Fibroblast of lung (primary cell): ENCODE data around the gene RAP1A. TPM values are rescaled to one million over a fixed set of nuclear protein-coding genes. Genes with fewer than 3 reads are reported as not detected.

ENCODE experiments used
- DNase-seq, 2 donors: peaks; one replicate each; pipeline versions ENCODE4 v3.0.0 to v3.0.0-alpha.2; 2010; ENCODE audit warnings: low read depth in 2 of 2
- H2AFZ ChIP-seq: 2 replicates; pipeline ENCODE4 v1.5.1; 2012; ENCODE audit warnings: low read length, control low read depth, inconsistent platforms
- H3K27ac ChIP-seq: 2 replicates; pipeline ENCODE4 v1.5.1; 2011; ENCODE audit warnings: low read length, control low read depth; ENCODE audit not compliant: insufficient read depth
- H3K27me3 ChIP-seq: 2 replicates; pipeline ENCODE4 v1.5.1; 2011; ENCODE audit warnings: mild to moderate bottlenecking, low read length; ENCODE audit not compliant: control insufficient read depth, insufficient read depth
- H3K36me3 ChIP-seq: 2 replicates; pipeline ENCODE4 v1.5.1; 2011; ENCODE audit warnings: low read length; ENCODE audit not compliant: control insufficient read depth, insufficient read depth
- H3K4me1 ChIP-seq: 2 replicates; pipeline ENCODE4 v1.5.1; 2011; ENCODE audit warnings: low read length; ENCODE audit not compliant: control insufficient read depth, insufficient read depth; ENCODE audit errors: extremely low read depth
- H3K4me2 ChIP-seq: 2 replicates; pipeline ENCODE4 v1.5.1; 2011; ENCODE audit warnings: low read length, control low read depth; ENCODE audit not compliant: insufficient read depth; ENCODE audit errors: extremely low read depth
- H3K4me3 ChIP-seq, 4 experiments: fragments of 200-600 bp in 1 of 4; sonication (generic) in 1 of 4; replicated peaks in 1 of 4; 2 replicates each; pipeline ENCODE4 v1.5.1; 2011 to 2016; ENCODE audit warnings: low read length in 4 of 4, low read depth in 3 of 4, mild to moderate bottlenecking in 3 of 4, control low read depth in 2 of 4, inconsistent platforms in 1 of 4, mixed read lengths in 1 of 4; ENCODE audit not compliant: insufficient read depth in 1 of 4; ENCODE audit errors: control extremely low read depth in 1 of 4
- H3K79me2 ChIP-seq: 2 replicates; pipeline ENCODE4 v1.5.1; 2012; ENCODE audit warnings: mild to moderate bottlenecking, low read length, inconsistent platforms; ENCODE audit not compliant: control insufficient read depth, insufficient read depth
- H3K9ac ChIP-seq: 2 replicates; pipeline ENCODE4 v1.5.1; 2011; ENCODE audit warnings: mild to moderate bottlenecking, low read length, control low read depth; ENCODE audit not compliant: insufficient read depth
- H3K9me3 ChIP-seq: 2 replicates; pipeline ENCODE4 v1.5.1; 2012; ENCODE audit warnings: low read depth, low read length; ENCODE audit not compliant: control insufficient read depth, insufficient read depth
- H4K20me1 ChIP-seq: 2 replicates; pipeline ENCODE4 v1.5.1; 2011; ENCODE audit warnings: low read length; ENCODE audit not compliant: control insufficient read depth, insufficient read depth; ENCODE audit errors: extremely low read depth
- CTCF ChIP-seq, 2 donors: IDR thresholded peaks in 1 of 2; conservative IDR thresholded peaks in 1 of 2; 1 replicate in 1 of 2; 2 replicates in 1 of 2; pipeline ENCODE4 v1.5.1; 2011 to 2012; ENCODE audit warnings: low read length in 2 of 2, control low read depth in 1 of 2, inconsistent platforms in 1 of 2, low read depth in 1 of 2, mild to moderate bottlenecking in 1 of 2
- EZH2 ChIP-seq: IDR thresholded peaks from 2 replicates; pipeline ENCODE4 v1.5.1; 2012; ENCODE audit warnings: low read length, control low read depth, mild to moderate bottlenecking; ENCODE audit errors: missing control alignments
- polyA plus RNA-seq, 2 donors: library from polyadenylated mRNA; depleted of rRNA in 1 of 2; stranded (reverse) in 1 of 2; unstranded in 1 of 2; fragments of >200 nt; gene quantifications; 2 replicates each; pipeline ENCODE4 v1.2.1, GENCODE V29; 2011 to 2012; ENCODE audit warnings: missing spikeins in 1 of 2
- total RNA-seq: library from RNA; depleted of rRNA; stranded (reverse); fragments of >200 nt; gene quantifications from 2 replicates; pipeline ENCODE4 v1.2.1, GENCODE V29; 2014

The RAP1A gene
- total and polyA plus RNA-seq, 2 donors (not counting 1 experiment from before 2014, with no cell fraction given) = 13.5 to 99.5 TPM

DNA sequence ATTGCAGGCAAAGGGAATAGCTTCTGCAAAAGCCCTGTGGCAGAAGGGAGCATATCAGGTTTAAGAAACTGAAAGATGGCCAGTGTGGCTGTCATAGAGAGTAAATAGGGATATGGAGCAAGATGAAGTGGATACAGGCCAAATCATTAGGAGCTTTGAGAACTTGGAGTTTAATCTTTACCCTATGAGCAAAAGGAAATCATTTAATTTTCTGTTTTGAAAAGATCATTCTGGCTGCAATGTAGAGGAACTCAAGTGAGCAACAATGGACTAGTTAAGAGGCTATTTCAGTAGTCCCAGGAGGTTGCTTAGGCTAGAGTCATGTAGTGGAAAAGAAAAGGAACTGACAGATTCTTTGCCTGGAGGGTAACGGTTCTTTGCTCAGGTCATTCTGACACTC lies 47.2 kb downstream of the RAP1A start:
- H2AFZ ChIP-seq = no peak overlapping the region
- peaks cover 2% of the 10 kb centered on the region for H3K36me3 ChIP-seq
- H3K4me2 ChIP-seq = no peak overlapping the region
- no peak overlapping the region for H3K9ac ChIP-seq
- no peaks in the 10 kb centered on the region for H4K20me1 ChIP-seq
- TF ChIP-seq CTCF (conservative IDR thresholded peaks at IDR 0.05 in 1 of 2, IDR thresholded peaks at IDR 0.05 in 1 of 2; ENCODE audit: low read depth in 1 of 2, low read length in 2 of 2) = no peak
- no peak for TF ChIP-seq EZH2
- H3K79me2 ChIP-seq = peaks cover 16% of the 10 kb centered on the region
- H3K27me3 ChIP-seq = no peaks in the 10 kb centered on the region
- H3K4me1 ChIP-seq = no peaks in the 10 kb centered on the region
- DNase-seq = no peak
- H3K27ac ChIP-seq = no peak overlapping the region
- no peaks in the 10 kb centered on the region for H3K9me3 ChIP-seq
- H3K4me3 ChIP-seq = no peak overlapping the region

DNA sequence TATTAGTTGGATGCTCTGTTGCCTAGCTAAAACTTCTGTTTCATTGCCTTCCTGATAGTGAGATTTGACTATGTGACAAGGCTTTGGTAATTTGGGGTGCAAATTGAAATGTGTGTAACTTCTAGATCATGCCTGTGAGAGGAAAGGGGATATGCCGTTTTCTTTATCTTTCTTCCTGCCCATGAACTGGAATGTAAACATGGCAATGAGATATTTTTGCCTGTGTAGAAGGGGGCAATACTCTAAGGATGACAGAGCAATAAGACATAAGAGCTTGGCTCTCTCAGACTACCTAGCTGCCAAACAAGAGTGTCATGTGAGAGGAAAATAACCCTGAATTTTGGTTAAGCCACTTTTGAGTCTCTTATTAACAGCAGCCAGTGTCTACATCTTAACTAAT lies 49.7 kb downstream of the RAP1A start:
- DNase-seq = peak in 1 of 2 donors; percentile 25
- Histone ChIP-seq H3K4me1 (no peaks in the 10 kb centered on the region), H3K36me3 (peaks cover 2% of the 10 kb centered on the region), H3K4me3 (no peak overlapping the region), H3K9ac (no peak overlapping the region), H3K4me2 (no peak overlapping the region), H3K79me2 (peaks cover 23% of the 10 kb centered on the region), H3K27ac (no peak overlapping the region), H3K9me3 (no peaks in the 10 kb centered on the region), H4K20me1 (no peaks in the 10 kb centered on the region), H2AFZ (no peak overlapping the region), H3K27me3 (no peaks in the 10 kb centered on the region)
- TF ChIP-seq EZH2 (no peak), CTCF (conservative IDR thresholded peaks at IDR 0.05 in 1 of 2, IDR thresholded peaks at IDR 0.05 in 1 of 2; ENCODE audit: low read depth in 1 of 2, low read length in 2 of 2) (no peak)

DNA sequence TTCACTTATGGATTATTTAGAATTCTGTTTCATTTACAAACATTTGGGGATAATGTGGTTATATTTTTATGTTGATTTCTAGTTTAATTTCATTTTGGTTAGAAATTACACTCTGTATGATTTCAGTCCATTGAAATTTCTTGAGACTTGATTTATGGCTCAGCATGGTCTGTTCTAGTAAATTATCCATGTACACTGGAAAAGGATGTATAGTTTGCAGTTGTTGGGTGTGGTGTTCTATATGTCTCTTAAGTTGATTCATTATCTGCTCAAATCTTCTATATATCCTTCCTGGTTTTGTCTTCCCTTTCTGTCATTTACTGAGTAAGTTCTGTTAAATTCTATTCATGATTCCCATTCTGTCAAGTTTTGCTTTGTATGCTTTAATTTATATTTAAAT lies 52.3 kb downstream of the RAP1A start:
- TF ChIP-seq CTCF (conservative IDR thresholded peaks at IDR 0.05 in 1 of 2, IDR thresholded peaks at IDR 0.05 in 1 of 2; ENCODE audit: low read depth in 1 of 2, low read length in 2 of 2) (no peak), EZH2 (no peak)

More for the DNA sequence above, 52.3 kb downstream of the RAP1A start:
- no peak overlapping the region for H3K4me2 ChIP-seq
- H2AFZ ChIP-seq = no peak overlapping the region
- H3K36me3 ChIP-seq = peaks cover 2% of the 10 kb centered on the region
- no peaks in the 10 kb centered on the region for H3K27me3 ChIP-seq
- H3K79me2 ChIP-seq = peaks cover 28% of the 10 kb centered on the region
- no peaks in the 10 kb centered on the region for H3K9me3 ChIP-seq
- H3K4me3 ChIP-seq = no peak overlapping the region
- H3K27ac ChIP-seq = no peak overlapping the region
- H3K4me1 ChIP-seq = no peaks in the 10 kb centered on the region
- H3K9ac ChIP-seq = no peak overlapping the region
- H4K20me1 ChIP-seq = no peaks in the 10 kb centered on the region
- no peak for DNase-seq
